ENCODE results near the gene HS1BP3. TPM values are rescaled to one million over a fixed set of nuclear protein-coding genes. Genes with fewer than 3 reads are reported as not detected.
A peak's percentile ranks its signal among the peaks of the same experiment; 100 is the strongest.

Gene HS1BP3
- total RNA-seq, 6 donors from 2014 or later, result 41.0 to 45.8 (median 42.7) TPM

- Histone ChIP-seq H3K27ac (peak overlapping the region; percentile 88 to 93 (median 92)), H3K9me3 (no peaks in the 10 kb centered on the region), H3K4me1 (peaks cover 87 to 95% (median 92%) of the 10 kb centered on the region in 4 donors), H3K4me3 (no peak overlapping the region), H3K36me3 (peaks cover 0 to 2% (median under 1%) of the 10 kb centered on the region in 4 donors), H3K27me3 (no peaks in the 10 kb centered on the region)
- 84 to 85% methylated on average over 4 to 6 of the region's 6 CpGs for WGBS, 2 donors
- no peak for DNase-seq
- no peak for ATAC-seq (ENCODE audit: low FRiP score in 2 of 2)
- TF ChIP-seq POLR2AphosphoS5 (IDR thresholded peaks at IDR 0.05), result no peak
- no peak for TF ChIP-seq EP300 (IDR thresholded peaks at IDR 0.05)
- peak in 1 of 6 experiments; percentile 16 for TF ChIP-seq CTCF (IDR thresholded peaks at IDR 0.05)
These were observed 35.8 kb downstream of the HS1BP3 start for GRCh38 chr2:20615068-20615465.

- Histone ChIP-seq H3K27ac (peak overlapping the region; percentile 88 to 93 (median 92)), H3K36me3 (no peaks in the 10 kb centered on the region), H3K4me1 (peaks cover 88 to 89% (median 88%) of the 10 kb centered on the region in 4 donors), H3K27me3 (no peaks in the 10 kb centered on the region), H3K9me3 (no peaks in the 10 kb centered on the region), H3K4me3 (no peak overlapping the region)
- WGBS, 2 donors, result 64 to 68% methylated on average over 10 to 14 of the region's 14 CpGs
- ATAC-seq (ENCODE audit: low FRiP score in 2 of 2) (no peak), DNase-seq (peak in 1 of 2 donors; percentile 36)
- TF ChIP-seq EP300 (IDR thresholded peaks at IDR 0.05), result no peak
- TF ChIP-seq POLR2A (IDR thresholded peaks at IDR 0.05), result no peak
- TF ChIP-seq CTCF (IDR thresholded peaks at IDR 0.05), result no peak
- no peak for TF ChIP-seq POLR2AphosphoS5 (IDR thresholded peaks at IDR 0.05)
These were observed 36.5 kb downstream of the HS1BP3 start for GRCh38 chr2:20614201-20615067.

- TF ChIP-seq CTCF (IDR thresholded peaks at IDR 0.05), result no peak
- TF ChIP-seq EP300 (IDR thresholded peaks at IDR 0.05), result no peak
- TF ChIP-seq POLR2AphosphoS5 (IDR thresholded peaks at IDR 0.05), result peak in 1 of 2 donors; percentile 9
- no peak for TF ChIP-seq POLR2A (IDR thresholded peaks at IDR 0.05)
- ATAC-seq (ENCODE audit: low FRiP score in 2 of 2), result no peak
- Histone ChIP-seq H3K36me3 (no peaks in the 10 kb centered on the region), H3K9me3 (no peaks in the 10 kb centered on the region), H3K4me1 (peaks cover 76 to 81% (median 78%) of the 10 kb centered on the region in 4 donors), H3K27me3 (no peaks in the 10 kb centered on the region), H3K27ac (peak overlapping the region; percentile 88 to 93 (median 92)), H3K4me3 (no peak overlapping the region)
- DNase-seq, result no peak
- WGBS, 2 donors, result 60 to 75% methylated on average over 13 to 17 of the region's 17 CpGs
These were observed 37.7 kb downstream of the HS1BP3 start for GRCh38 chr2:20612925-20613916.

GRCh38 chr2:20611844-20612356 is 39.0 kb downstream of the HS1BP3 start:
- Histone ChIP-seq H3K36me3 (no peaks in the 10 kb centered on the region), H3K4me3 (no peak overlapping the region), H3K4me1 (peaks cover 64 to 68% (median 65%) of the 10 kb centered on the region in 4 donors), H3K27me3 (no peaks in the 10 kb centered on the region), H3K9me3 (no peaks in the 10 kb centered on the region), H3K27ac (peak overlapping the region; percentile 86 to 93 (median 89))
- DNase-seq (no peak), ATAC-seq (ENCODE audit: low FRiP score in 2 of 2) (no peak)
- TF ChIP-seq POLR2AphosphoS5 (IDR thresholded peaks at IDR 0.05), result no peak
- no peak for TF ChIP-seq EP300 (IDR thresholded peaks at IDR 0.05)
- no peak for TF ChIP-seq POLR2A (IDR thresholded peaks at IDR 0.05)
- TF ChIP-seq CTCF (IDR thresholded peaks at IDR 0.05), result no peak
- 90% methylated on average over 3 of the region's 3 CpGs for WGBS, 2 donors

Measured in upper lobe of left lung (tissue), 6 donors.